Neural cell (in vitro differentiated cells): ENCODE results near the gene STT3B.

Experiments used
- EP300 ChIP-seq: fragments of 450-650 bp; conservative IDR thresholded peaks from 2 replicates; pipeline ENCODE4 v1.6.1; 2014; ENCODE audit warnings: antibody characterized with exemption, mild to moderate bottlenecking, moderate library complexity; ENCODE audit not compliant: poor library complexity, severe bottlenecking
- EZH2 ChIP-seq: fragments of 200-600, 300-800 bp; shearing (Covaris generic), sonication (generic); IDR thresholded peaks from 2 replicates; pipeline ENCODE4 v1.6.1; 2014; ENCODE audit warnings: antibody characterized with exemption, low read length, borderline replicate concordance, mild to moderate bottlenecking; ENCODE audit not compliant: insufficient read depth, poor library complexity, severe bottlenecking
- MXI1 ChIP-seq: fragments of 450-650 bp; conservative IDR thresholded peaks from 2 replicates; pipeline ENCODE4 v1.6.1; 2014; ENCODE audit warnings: antibody characterized with exemption, mild to moderate bottlenecking; ENCODE audit not compliant: poor library complexity, severe bottlenecking
- POLR2AphosphoS5 ChIP-seq: IDR thresholded peaks from 2 replicates; pipeline ENCODE4 v1.6.1; 2012
- RAD21 ChIP-seq: fragments of 450-650 bp; conservative IDR thresholded peaks from 2 replicates; pipeline ENCODE4 v1.6.1; 2014; ENCODE audit warnings: antibody characterized with exemption, mild to moderate bottlenecking, moderate library complexity
- SMC3 ChIP-seq: fragments of 450-650 bp; conservative IDR thresholded peaks from 2 replicates; pipeline ENCODE4 v1.6.1; 2014; ENCODE audit warnings: antibody characterized with exemption, mild to moderate bottlenecking, moderate library complexity; ENCODE audit not compliant: poor library complexity
- TAF1 ChIP-seq: IDR thresholded peaks from 2 replicates; pipeline ENCODE4 v1.6.1; 2012; ENCODE audit warnings: low read depth
- TF ChIP-seq, protein P1 (sequence below): fragments of 450-650 bp; IDR thresholded peaks from 2 replicates; pipeline ENCODE4 v1.5.1; 2014; ENCODE audit warnings: antibody characterized with exemption, mild to moderate bottlenecking, moderate library complexity; ENCODE audit not compliant: poor library complexity, severe bottlenecking
- TF ChIP-seq, protein P2 (sequence below): IDR thresholded peaks from 2 replicates; pipeline ENCODE4 v1.6.1; 2012; ENCODE audit warnings: borderline replicate concordance

DNA sequence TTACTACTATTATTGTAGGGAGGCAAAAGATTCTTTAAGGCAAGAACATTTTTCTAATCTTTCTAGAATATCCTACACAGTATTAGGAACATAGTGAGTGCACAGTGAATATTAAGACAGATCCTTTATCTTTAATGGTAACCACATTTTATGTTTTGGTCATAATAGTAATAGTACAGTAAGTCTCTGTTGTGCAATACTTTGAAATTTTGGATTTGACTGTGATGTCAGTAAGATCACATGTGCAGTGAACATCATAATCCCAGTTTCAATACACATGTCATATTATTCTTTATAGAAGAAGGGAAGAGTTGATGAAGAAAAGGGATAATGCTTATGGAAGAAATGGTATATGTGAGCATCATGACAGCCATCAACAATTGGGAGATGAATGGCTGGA is 10.7 kb downstream of the STT3B start:
- TF ChIP-seq, protein P1, sequence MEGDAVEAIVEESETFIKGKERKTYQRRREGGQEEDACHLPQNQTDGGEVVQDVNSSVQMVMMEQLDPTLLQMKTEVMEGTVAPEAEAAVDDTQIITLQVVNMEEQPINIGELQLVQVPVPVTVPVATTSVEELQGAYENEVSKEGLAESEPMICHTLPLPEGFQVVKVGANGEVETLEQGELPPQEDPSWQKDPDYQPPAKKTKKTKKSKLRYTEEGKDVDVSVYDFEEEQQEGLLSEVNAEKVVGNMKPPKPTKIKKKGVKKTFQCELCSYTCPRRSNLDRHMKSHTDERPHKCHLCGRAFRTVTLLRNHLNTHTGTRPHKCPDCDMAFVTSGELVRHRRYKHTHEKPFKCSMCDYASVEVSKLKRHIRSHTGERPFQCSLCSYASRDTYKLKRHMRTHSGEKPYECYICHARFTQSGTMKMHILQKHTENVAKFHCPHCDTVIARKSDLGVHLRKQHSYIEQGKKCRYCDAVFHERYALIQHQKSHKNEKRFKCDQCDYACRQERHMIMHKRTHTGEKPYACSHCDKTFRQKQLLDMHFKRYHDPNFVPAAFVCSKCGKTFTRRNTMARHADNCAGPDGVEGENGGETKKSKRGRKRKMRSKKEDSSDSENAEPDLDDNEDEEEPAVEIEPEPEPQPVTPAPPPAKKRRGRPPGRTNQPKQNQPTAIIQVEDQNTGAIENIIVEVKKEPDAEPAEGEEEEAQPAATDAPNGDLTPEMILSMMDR, result no peak
- TF ChIP-seq, protein P2, sequence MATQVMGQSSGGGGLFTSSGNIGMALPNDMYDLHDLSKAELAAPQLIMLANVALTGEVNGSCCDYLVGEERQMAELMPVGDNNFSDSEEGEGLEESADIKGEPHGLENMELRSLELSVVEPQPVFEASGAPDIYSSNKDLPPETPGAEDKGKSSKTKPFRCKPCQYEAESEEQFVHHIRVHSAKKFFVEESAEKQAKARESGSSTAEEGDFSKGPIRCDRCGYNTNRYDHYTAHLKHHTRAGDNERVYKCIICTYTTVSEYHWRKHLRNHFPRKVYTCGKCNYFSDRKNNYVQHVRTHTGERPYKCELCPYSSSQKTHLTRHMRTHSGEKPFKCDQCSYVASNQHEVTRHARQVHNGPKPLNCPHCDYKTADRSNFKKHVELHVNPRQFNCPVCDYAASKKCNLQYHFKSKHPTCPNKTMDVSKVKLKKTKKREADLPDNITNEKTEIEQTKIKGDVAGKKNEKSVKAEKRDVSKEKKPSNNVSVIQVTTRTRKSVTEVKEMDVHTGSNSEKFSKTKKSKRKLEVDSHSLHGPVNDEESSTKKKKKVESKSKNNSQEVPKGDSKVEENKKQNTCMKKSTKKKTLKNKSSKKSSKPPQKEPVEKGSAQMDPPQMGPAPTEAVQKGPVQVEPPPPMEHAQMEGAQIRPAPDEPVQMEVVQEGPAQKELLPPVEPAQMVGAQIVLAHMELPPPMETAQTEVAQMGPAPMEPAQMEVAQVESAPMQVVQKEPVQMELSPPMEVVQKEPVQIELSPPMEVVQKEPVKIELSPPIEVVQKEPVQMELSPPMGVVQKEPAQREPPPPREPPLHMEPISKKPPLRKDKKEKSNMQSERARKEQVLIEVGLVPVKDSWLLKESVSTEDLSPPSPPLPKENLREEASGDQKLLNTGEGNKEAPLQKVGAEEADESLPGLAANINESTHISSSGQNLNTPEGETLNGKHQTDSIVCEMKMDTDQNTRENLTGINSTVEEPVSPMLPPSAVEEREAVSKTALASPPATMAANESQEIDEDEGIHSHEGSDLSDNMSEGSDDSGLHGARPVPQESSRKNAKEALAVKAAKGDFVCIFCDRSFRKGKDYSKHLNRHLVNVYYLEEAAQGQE, result no peak
- TF ChIP-seq POLR2AphosphoS5 (no peak), EZH2 (no peak), SMC3 (no peak), EP300 (no peak), RAD21 (no peak), MXI1 (no peak), TAF1 (no peak)
